DMS53 (cell line): ENCODE measurements around the gene CARM1.
"Not testable (repeated sequence)": the region's sequence is repeated elsewhere in the genome, so short reads cannot be mapped to it uniquely, and the experiment has no call there.

ENCODE experiments used
- DNase-seq: peaks from one replicate; lab custom pipeline; 2025; lab: John Stamatoyannopoulos, UW

The CARM1 gene

GRCh38 chr19:10870955-10871603 is at the start of gene CARM1:
CARM1 (plus strand) TSS chr19:10871553; CDS start chr19:10871703, 150 bp downstream.
- DNase-seq: peak; percentile 98

- no peak for DNase-seq
Observed at GRCh38 chr19:10823690-10824089, 47.7 kb upstream of the CARM1 start.

GRCh38 chr19:10826231-10826630 is 45.1 kb upstream of the CARM1 start:
- no peak for DNase-seq

- DNase-seq: no peak
Observed at GRCh38 chr19:10826846-10827245, 44.5 kb upstream of the CARM1 start.

- peak; percentile 30 for DNase-seq
Observed at GRCh38 chr19:10828981-10829821, 42.2 kb upstream of the CARM1 start.

GRCh38 chr19:10829967-10830366 is 41.4 kb upstream of the CARM1 start:
- DNase-seq: no peak

- DNase-seq: no peak
Observed at GRCh38 chr19:10830370-10830769, 41.0 kb upstream of the CARM1 start.

- no peak for DNase-seq
Observed at GRCh38 chr19:10830931-10831779, 40.2 kb upstream of the CARM1 start.

- no peak for DNase-seq
Observed at GRCh38 chr19:10831987-10832938, 39.1 kb upstream of the CARM1 start.

GRCh38 chr19:10832939-10833296 is 38.4 kb upstream of the CARM1 start:
- DNase-seq: no peak

- DNase-seq: peak; percentile 54
Observed at GRCh38 chr19:10835089-10835753, 36.1 kb upstream of the CARM1 start.

GRCh38 chr19:10835754-10836478 is 35.4 kb upstream of the CARM1 start, which contains the start of gene TMED1:
TMED1 (minus strand) TSS chr19:10836212; CDS start chr19:10836191, 21 bp downstream.
- peak; percentile 100 for DNase-seq

GRCh38 chr19:10836479-10837330 is 34.6 kb upstream of the CARM1 start:
- peak; percentile 95 for DNase-seq

GRCh38 chr19:10837649-10838048 is 33.7 kb upstream of the CARM1 start:
- DNase-seq: not testable (repeated sequence)

- no peak for DNase-seq
Observed at GRCh38 chr19:10838377-10838776, 33.0 kb upstream of the CARM1 start.

GRCh38 chr19:10839114-10840050 is 32.0 kb upstream of the CARM1 start:
- no peak for DNase-seq

- DNase-seq: no peak
Observed at GRCh38 chr19:10842788-10843187, 28.6 kb upstream of the CARM1 start.
